ENCODE data around the gene ATP1A3. TPM values are rescaled to one million over a fixed set of nuclear protein-coding genes. Genes with fewer than 3 reads are reported as not detected.
A peak's percentile ranks its signal among the peaks of the same experiment; 100 is the strongest.

ATP1A3 gene
- total and polyA plus RNA-seq, 2 donors (not counting 1 experiment from before 2014, with no cell fraction given): 1.2 to 3.8 TPM

DNA sequence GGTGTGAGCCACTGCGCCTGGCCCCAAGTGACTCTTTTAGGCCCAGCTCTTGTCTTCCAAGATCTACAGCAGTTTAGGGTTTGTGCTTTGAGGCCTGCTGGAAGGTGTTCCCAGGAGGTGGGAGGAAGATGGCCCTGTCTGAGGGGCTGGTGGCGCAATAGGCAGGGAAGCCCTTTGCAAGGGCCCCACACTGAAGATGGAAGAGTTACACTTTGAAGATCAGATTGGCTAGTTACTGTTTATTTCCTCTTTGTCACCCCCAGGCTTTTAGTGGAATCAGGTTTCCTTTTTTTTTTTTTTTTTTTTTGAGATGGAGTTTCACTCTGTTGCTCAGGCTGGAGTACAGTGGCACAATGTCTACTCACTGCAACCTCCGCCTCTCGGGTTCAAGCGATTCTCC is 33.1 kb downstream of the ATP1A3 start:
- Histone ChIP-seq H3K9ac (ENCODE audit: low read length) (no peak overlapping the region), H3K27ac (ENCODE audit: low read length in 2 of 2) (no peak overlapping the region), H3K36me3 (replicated peaks in 1 of 2; ENCODE audit: control extremely low read depth in 1 of 2, control insufficient read depth in 1 of 2, extremely low read depth in 1 of 2, insufficient read depth in 2 of 2, low read length in 1 of 2) (no peaks in the 10 kb centered on the region), H3K79me2 (ENCODE audit: control insufficient read depth, insufficient read depth, low read length) (no peaks in the 10 kb centered on the region), H4K20me1 (ENCODE audit: control insufficient read depth, insufficient read depth, low read length, poor library complexity, severe bottlenecking) (no peaks in the 10 kb centered on the region), H3K27me3 (replicated peaks in 1 of 4; ENCODE audit: control extremely low read depth in 1 of 4, control insufficient read depth in 3 of 4, insufficient read depth in 4 of 4, low read length in 3 of 4) (no peaks in the 10 kb centered on the region), H2AFZ (ENCODE audit: insufficient read depth, low read depth, low read length, poor library complexity, severe bottlenecking) (no peak overlapping the region), H3K4me3 (ENCODE audit: control extremely low read depth in 1 of 5, extremely low read depth in 1 of 5, insufficient read depth in 1 of 5, low read depth in 2 of 5, low read length in 4 of 5) (no peak overlapping the region), H3K4me1 (ENCODE audit: control insufficient read depth in 2 of 2, insufficient read depth in 2 of 2, low read length in 2 of 2) (peaks cover 10 to 22% of the 10 kb centered on the region in 2 donors), H3K9me3 (ENCODE audit: control extremely low read depth in 1 of 3, control insufficient read depth in 2 of 3, insufficient read depth in 1 of 3, low read length in 2 of 3) (no peaks in the 10 kb centered on the region), H3K4me2 (replicated peaks; ENCODE audit: low read depth, low read length, poor library complexity, severe bottlenecking) (no peak overlapping the region)
- no peak overlapping the region for H3K4me3 Mint-ChIP-seq
- POLR2A ChIA-PET: interaction anchor here (0.5 to 0.7 kb wide), 2 partner anchors 33 to 68 kb away, joined by 3 read pairs; partner anchors contain the start of gene ERFL
- no peak for TF ChIP-seq EZH2 (IDR thresholded peaks at IDR 0.05; ENCODE audit: borderline replicate concordance, insufficient read depth, low read depth, low read length, poor library complexity, severe bottlenecking)
- TF ChIP-seq, protein P1, sequence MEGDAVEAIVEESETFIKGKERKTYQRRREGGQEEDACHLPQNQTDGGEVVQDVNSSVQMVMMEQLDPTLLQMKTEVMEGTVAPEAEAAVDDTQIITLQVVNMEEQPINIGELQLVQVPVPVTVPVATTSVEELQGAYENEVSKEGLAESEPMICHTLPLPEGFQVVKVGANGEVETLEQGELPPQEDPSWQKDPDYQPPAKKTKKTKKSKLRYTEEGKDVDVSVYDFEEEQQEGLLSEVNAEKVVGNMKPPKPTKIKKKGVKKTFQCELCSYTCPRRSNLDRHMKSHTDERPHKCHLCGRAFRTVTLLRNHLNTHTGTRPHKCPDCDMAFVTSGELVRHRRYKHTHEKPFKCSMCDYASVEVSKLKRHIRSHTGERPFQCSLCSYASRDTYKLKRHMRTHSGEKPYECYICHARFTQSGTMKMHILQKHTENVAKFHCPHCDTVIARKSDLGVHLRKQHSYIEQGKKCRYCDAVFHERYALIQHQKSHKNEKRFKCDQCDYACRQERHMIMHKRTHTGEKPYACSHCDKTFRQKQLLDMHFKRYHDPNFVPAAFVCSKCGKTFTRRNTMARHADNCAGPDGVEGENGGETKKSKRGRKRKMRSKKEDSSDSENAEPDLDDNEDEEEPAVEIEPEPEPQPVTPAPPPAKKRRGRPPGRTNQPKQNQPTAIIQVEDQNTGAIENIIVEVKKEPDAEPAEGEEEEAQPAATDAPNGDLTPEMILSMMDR (IDR thresholded peaks at IDR 0.05): no peak
- H3K27ac Mint-ChIP-seq: peak overlapping the region; percentile 41
- ATAC-seq (ENCODE audit: low read depth): no peak
- intact Hi-C loops (cut with micrococcal nuclease): no loop called here
- no peak for DNase-seq
- H3K9me3 Mint-ChIP-seq (ENCODE audit: insufficient read depth): no peaks in the 10 kb centered on the region
- WGBS (ENCODE audit: insufficient coverage): 100% methylated on average over 4 of the region's 5 CpGs
- CTCF ChIA-PET: interaction anchor here (0.9 to 4.8 kb wide), 2 partner anchors 74 to 101 kb away, joined by 3 to 35 read pairs; partner anchors contain the start of gene RPS19
- H3K27me3 Mint-ChIP-seq: peaks cover 3% of the 10 kb centered on the region
- H3K4me1 Mint-ChIP-seq: peaks cover 18% of the 10 kb centered on the region

Measured in B cell (primary cell).